HEK293T (cell line): Measurements from ENCODE around the gene ZNF750.

Experiments used
- CTCF ChIA-PET: fragments of 350-600 bp; formaldehyde crosslinking; extraction: SDS; loops from one replicate; lab custom pipeline; 2021; ENCODE audit warnings: antibody characterized with exemption, inconsistent platforms; lab: Yijun Ruan, JAX
- POLR2A ChIA-PET: fragments of 350-600 bp; formaldehyde crosslinking; extraction: SDS; loops from one replicate; lab custom pipeline; 2020; ENCODE audit warnings: antibody characterized with exemption, inconsistent platforms; lab: Yijun Ruan, JAX
- DNase-seq: peaks from one replicate; pipeline ENCODE4 v3.0.0; 2012; ENCODE audit warnings: mixed read lengths; ENCODE audit errors: extremely low spot score
- ARNT ChIP-seq: fragments of 450-650 bp; IDR thresholded peaks from 2 replicates; pipeline ENCODE4 v1.6.1; 2017; ENCODE audit warnings: mild to moderate bottlenecking
- BHLHE40 ChIP-seq: fragments of 450-650 bp; IDR thresholded peaks from 2 replicates; pipeline ENCODE4 v1.6.1; 2016; ENCODE audit warnings: mild to moderate bottlenecking, moderate library complexity, borderline replicate concordance
- CTBP1 ChIP-seq: fragments of 450-650 bp; IDR thresholded peaks from 2 replicates; pipeline ENCODE4 v1.6.1; 2016; ENCODE audit warnings: borderline replicate concordance
- ELF4 ChIP-seq: fragments of 450-650 bp; IDR thresholded peaks from 2 replicates; pipeline ENCODE4 v1.6.1; 2017; ENCODE audit warnings: antibody characterized with exemption
- FOXA1 ChIP-seq: fragments of 450-650 bp; IDR thresholded peaks from 2 replicates; pipeline ENCODE4 v1.6.1; 2016; ENCODE audit warnings: mild to moderate bottlenecking
- FOXK2 ChIP-seq: fragments of 450-650 bp; IDR thresholded peaks from 2 replicates; pipeline ENCODE4 v1.6.1; 2016; ENCODE audit warnings: mild to moderate bottlenecking
- FOXM1 ChIP-seq: fragments of 450-650 bp; IDR thresholded peaks from 2 replicates; pipeline ENCODE4 v1.6.1; 2017; ENCODE audit warnings: mild to moderate bottlenecking, borderline replicate concordance
- HDGF ChIP-seq: fragments of 450-650 bp; IDR thresholded peaks from 2 replicates; pipeline ENCODE4 v1.6.1; 2017; ENCODE audit warnings: antibody characterized with exemption, borderline replicate concordance
- L3MBTL2 ChIP-seq: fragments of 450-650 bp; conservative IDR thresholded peaks from 2 replicates; pipeline ENCODE4 v1.6.1; 2016; ENCODE audit warnings: mild to moderate bottlenecking
- LEF1 ChIP-seq: fragments of 450-650 bp; IDR thresholded peaks from 2 replicates; pipeline ENCODE4 v1.6.1; 2017; ENCODE audit warnings: mild to moderate bottlenecking, borderline replicate concordance
- NFRKB ChIP-seq: fragments of 450-650 bp; IDR thresholded peaks from 2 replicates; pipeline ENCODE4 v1.6.1; 2016; ENCODE audit warnings: mild to moderate bottlenecking, moderate library complexity
- SP1 ChIP-seq: fragments of 450-650 bp; IDR thresholded peaks from 2 replicates; pipeline ENCODE4 v1.6.1; 2017
- SUZ12 ChIP-seq: fragments of 450-650 bp; IDR thresholded peaks from 2 replicates; pipeline ENCODE4 v1.6.1; 2016; ENCODE audit warnings: mild to moderate bottlenecking
- TARDBP ChIP-seq: fragments of 450-650 bp; IDR thresholded peaks from 2 replicates; pipeline ENCODE4 v1.6.1; 2016
- ZNF384 ChIP-seq: fragments of 450-650 bp; IDR thresholded peaks from 2 replicates; pipeline ENCODE4 v1.6.1; 2016
- TF ChIP-seq, protein P1 (sequence below): fragments of 450-650 bp; IDR thresholded peaks from 2 replicates; pipeline ENCODE4 v1.6.1; 2016

The ZNF750 gene

DNA sequence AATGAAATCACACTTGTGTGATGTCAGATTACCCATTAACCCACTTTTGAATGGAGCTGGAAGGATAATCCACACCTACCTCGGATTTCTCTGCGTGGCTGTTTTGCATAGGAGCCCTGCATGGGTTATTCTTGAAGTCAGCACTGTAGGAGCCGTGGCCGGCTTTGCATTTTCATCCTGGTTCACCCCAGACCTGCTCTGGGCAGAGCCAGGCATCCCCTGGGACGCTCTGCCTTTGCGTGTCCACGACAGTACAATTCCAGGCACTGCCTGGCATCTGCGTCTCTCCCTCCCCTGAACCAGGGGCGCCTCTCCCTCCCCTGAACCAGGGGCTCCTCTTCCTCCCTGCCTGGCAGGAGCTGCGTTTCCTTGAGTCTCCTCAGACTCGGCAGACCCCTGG lies 29.7 kb upstream of the ZNF750 start:
- CTCF ChIA-PET = no interaction called here

DNA sequence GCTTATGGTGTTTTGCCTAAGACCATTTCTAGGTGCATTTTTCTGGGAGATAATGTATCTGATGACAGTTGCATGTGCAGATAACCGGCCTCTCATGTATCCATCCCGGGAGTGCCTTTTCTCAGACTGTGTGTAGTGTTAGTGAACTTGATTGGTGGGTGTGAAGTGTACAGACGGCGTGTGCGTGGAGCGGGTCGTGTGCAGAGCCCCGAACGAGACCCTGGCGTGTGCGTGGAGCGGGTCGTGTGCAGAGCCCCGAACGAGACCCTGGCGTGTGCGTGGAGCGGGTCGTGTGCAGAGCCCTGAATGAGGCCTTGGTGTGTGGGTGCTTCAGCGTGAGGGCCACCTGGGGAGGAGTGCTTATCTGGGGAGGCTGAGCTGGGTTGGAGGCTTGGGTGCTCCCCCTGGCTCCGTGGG lies 28.9 kb upstream of the ZNF750 start:
- ChIA-PET POLR2A (no interaction called here), CTCF (no interaction called here)
- TF ChIP-seq FOXA1 (no peak), LEF1 (no peak), CTBP1 (no peak)
- DNase-seq = no peak

More for the DNA sequence above, 29.7 kb upstream of the ZNF750 start:
- POLR2A ChIA-PET = interaction anchor here (0.7 kb wide), 1 partner anchor 596 kb away, joined by 3 read pairs; the partner anchor contains the start of gene CSNK1D
- no peak for TF ChIP-seq SUZ12
- TF ChIP-seq L3MBTL2 = no peak
- TF ChIP-seq ZNF384 = no peak
- TF ChIP-seq ARNT = no peak
- no peak for TF ChIP-seq FOXK2
- no peak for TF ChIP-seq CTBP1
- TF ChIP-seq TARDBP = no peak
- no peak for TF ChIP-seq HDGF
- no peak for TF ChIP-seq BHLHE40
- no peak for TF ChIP-seq FOXA1
- TF ChIP-seq LEF1 = no peak
- TF ChIP-seq FOXM1 = no peak
- DNase-seq = no peak

DNA sequence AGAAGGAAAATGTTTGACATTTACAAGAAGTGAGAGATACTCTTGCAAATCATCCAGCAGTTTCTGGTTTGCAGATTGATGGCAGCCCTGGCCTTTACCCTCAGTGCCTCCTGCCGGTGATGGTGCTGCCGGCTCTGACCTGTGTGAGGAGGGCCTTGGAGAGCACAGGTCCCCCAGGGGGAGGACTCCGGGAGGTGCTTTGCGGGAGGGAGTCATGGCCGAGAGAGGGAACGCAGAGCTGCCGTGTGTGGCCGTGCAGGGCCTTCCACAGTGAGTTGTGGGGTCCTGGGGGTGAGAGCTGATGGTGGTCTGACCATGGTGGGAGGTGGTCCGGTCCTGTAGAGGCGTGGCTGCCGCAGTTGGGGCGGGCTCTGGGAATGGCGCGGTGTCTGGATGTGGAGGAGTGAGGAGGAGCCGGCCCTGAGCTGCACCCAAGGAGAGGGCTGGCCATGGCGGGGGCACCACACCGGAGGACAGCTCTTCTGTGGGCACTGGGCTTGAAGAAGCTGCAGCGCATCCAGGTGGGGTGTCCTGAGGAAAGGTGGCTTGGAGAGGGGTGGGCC lies 28.0 kb upstream of the ZNF750 start:
- DNase-seq = no peak
- POLR2A ChIA-PET = no interaction called here
- CTCF ChIA-PET = no interaction called here
- TF ChIP-seq ELF4 = no peak
- no peak for TF ChIP-seq SP1
- TF ChIP-seq BHLHE40 = no peak
- TF ChIP-seq ZNF384 = no peak
- TF ChIP-seq TARDBP = no peak
- no peak for TF ChIP-seq ARNT
- no peak for TF ChIP-seq SUZ12
- TF ChIP-seq NFRKB = no peak
- TF ChIP-seq HDGF = no peak
- TF ChIP-seq CTBP1 = no peak
- TF ChIP-seq, protein P1, sequence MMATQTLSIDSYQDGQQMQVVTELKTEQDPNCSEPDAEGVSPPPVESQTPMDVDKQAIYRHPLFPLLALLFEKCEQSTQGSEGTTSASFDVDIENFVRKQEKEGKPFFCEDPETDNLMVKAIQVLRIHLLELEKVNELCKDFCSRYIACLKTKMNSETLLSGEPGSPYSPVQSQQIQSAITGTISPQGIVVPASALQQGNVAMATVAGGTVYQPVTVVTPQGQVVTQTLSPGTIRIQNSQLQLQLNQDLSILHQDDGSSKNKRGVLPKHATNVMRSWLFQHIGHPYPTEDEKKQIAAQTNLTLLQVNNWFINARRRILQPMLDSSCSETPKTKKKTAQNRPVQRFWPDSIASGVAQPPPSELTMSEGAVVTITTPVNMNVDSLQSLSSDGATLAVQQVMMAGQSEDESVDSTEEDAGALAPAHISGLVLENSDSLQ = no peak
- no peak for TF ChIP-seq FOXM1
- TF ChIP-seq LEF1 = no peak
- no peak for TF ChIP-seq FOXK2
- no peak for TF ChIP-seq FOXA1
- TF ChIP-seq L3MBTL2 = no peak

DNA sequence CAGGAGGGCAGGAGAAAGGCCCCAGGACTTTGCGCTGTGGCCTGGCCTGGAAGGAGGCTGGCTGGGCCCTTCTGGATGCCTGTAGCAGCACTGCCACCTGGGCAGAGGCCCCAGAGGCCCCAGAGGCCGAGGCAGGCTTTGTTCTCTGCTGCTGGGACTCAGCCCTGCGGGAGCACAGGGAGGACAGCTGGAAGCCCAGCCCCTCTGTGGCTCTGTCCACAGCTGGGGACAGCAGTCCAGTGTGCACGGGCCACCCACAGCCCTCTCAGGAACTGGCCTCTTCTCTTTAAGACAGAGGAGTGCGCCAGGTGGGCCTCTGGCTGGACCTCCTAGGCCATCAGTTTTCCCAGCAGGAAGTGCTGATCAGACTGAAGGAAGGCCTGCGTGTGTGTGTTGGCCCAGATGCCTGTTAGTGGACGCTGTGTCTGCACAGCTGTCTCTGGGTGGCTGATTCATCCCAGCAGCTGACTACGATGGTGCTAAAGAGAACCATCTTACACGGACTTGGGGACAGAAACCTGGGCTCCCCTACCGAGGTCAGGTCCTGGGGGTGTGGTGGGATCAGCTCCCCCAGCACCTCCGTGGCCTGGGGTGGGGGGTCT lies 26.9 kb upstream of the ZNF750 start:
- ChIA-PET CTCF (no interaction called here), POLR2A (no interaction called here)
- no peak for DNase-seq

DNA sequence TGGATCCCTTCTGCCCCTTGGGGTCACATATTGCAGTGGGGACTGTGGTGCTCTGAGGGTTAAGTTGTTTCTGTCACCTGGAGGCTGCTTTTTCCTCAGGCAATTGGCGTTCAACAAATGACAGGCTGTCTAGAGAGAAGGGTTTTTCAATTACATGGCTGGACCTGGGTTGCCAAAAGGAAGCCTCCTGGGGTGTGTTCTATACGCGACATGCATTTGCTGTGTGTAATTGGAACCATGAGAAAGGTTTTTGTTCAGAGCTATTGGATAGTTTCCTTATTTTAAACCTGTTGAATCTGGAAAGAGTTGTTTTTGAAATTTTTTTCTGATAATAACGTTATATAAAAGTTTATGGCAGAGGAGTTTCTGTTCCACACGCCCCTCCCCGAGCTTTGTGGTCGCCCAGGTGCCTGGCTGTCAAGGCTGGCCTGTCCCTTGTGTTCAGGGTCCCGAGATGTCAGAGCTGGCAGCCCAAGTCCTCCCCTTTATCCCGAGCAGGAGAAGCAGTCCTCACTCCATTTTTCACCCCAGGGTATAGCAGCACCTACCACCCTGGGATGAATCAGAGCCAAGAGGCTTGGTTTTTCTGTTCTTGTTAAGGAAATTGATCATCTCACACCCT lies 26.1 kb upstream of the ZNF750 start:
- CTCF ChIA-PET = interaction anchor here (0.6 kb wide), 1 partner anchor 29 kb away, joined by 3 read pairs; no protein-coding TSS in a partner anchor
- TF ChIP-seq TARDBP (no peak), LEF1 (no peak)
- POLR2A ChIA-PET = no interaction called here
- DNase-seq = no peak

More for the DNA sequence above, 26.9 kb upstream of the ZNF750 start:
- TF ChIP-seq TARDBP (no peak), BHLHE40 (no peak), SP1 (no peak), HDGF (no peak), FOXA1 (no peak), ELF4 (no peak), FOXM1 (no peak), L3MBTL2 (no peak), FOXK2 (no peak), ARNT (no peak), ZNF384 (no peak), SUZ12 (no peak), LEF1 (no peak), CTBP1 (no peak)
- TF ChIP-seq, protein P1 = no peak

DNA sequence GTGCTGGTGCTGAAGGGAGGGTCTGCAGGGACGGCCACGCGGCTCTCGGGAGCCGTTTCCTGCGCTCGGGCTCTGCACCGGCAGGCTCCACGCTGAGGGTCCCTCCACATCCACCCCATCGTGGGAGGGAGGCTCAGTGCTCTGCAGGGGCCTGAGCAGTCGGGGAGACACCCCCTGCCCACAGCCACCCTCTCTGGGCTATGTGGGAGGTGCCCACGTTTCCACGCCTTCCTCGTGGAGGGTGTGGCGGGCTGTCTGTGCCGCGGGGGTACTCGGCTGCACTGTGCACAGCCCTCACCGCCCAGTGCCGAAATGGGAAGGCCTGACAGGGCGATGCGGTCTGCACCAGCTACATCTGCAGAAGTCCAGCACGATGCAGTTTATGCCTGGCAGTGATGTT lies 25.5 kb upstream of the ZNF750 start:
- no peak for DNase-seq
- CTCF ChIA-PET = no interaction called here
- no peak for TF ChIP-seq ARNT
- no peak for TF ChIP-seq LEF1
- TF ChIP-seq TARDBP = no peak
- no peak for TF ChIP-seq FOXM1
- TF ChIP-seq SP1 = no peak
- TF ChIP-seq L3MBTL2 = no peak
- TF ChIP-seq ZNF384 = no peak
- TF ChIP-seq BHLHE40 = no peak
- no peak for TF ChIP-seq SUZ12
- TF ChIP-seq HDGF = no peak
- POLR2A ChIA-PET = no interaction called here
